CD14-positive monocyte (primary cell): ENCODE data around the gene TMX3. TPM values are rescaled to one million over a fixed set of nuclear protein-coding genes. Genes with fewer than 3 reads are reported as not detected.
A peak's percentile ranks its signal among the peaks of the same experiment; 100 is the strongest.

Experiments
- DNase-seq, 3 donors: peaks; one replicate each; pipeline ENCODE4 v3.0.0-alpha.2; 2011 to 2022
- H2AFZ ChIP-seq: 2 replicates; pipeline ENCODE4 v1.6.0; 2012; ENCODE audit warnings: mild to moderate bottlenecking, low read depth, low read length, inconsistent platforms; ENCODE audit not compliant: insufficient read depth, poor library complexity, severe bottlenecking
- H3K27ac ChIP-seq, 2 donors: 1 replicate in 1 of 2; 2 replicates in 1 of 2; pipeline ENCODE4 v1.5.1; 2012 to 2013; ENCODE audit warnings: low read length in 2 of 2, control low read depth in 1 of 2, inconsistent platforms in 1 of 2, low read depth in 1 of 2, mild to moderate bottlenecking in 1 of 2
- H3K27me3 ChIP-seq, 2 donors: one replicate each; pipeline versions ENCODE4 v1.6.0 to v1.6.1; 2011 to 2013; ENCODE audit warnings: low read length in 2 of 2; ENCODE audit not compliant: control insufficient read depth in 2 of 2, insufficient read depth in 2 of 2
- H3K36me3 ChIP-seq, 2 donors: replicated peaks in 1 of 2; 1 replicate in 1 of 2; 2 replicates in 1 of 2; pipeline versions ENCODE4 v1.5.1 to v1.6.1; 2012 to 2013; ENCODE audit warnings: low read length in 2 of 2, control low read depth in 1 of 2, inconsistent platforms in 1 of 2, mild to moderate bottlenecking in 1 of 2; ENCODE audit not compliant: insufficient read depth in 2 of 2, control insufficient read depth in 1 of 2
- H3K4me1 ChIP-seq, 2 donors: 1 replicate in 1 of 2; 2 replicates in 1 of 2; pipeline versions ENCODE4 v1.5.1 to v1.6.1; 2012 to 2013; ENCODE audit warnings: low read length in 2 of 2, control low read depth in 1 of 2, inconsistent platforms in 1 of 2, mild to moderate bottlenecking in 1 of 2, moderate library complexity in 1 of 2; ENCODE audit not compliant: insufficient read depth in 2 of 2, control insufficient read depth in 1 of 2
- H3K4me2 ChIP-seq: replicated peaks from 2 replicates; pipeline ENCODE3; 2012; ENCODE audit warnings: low read length, moderate library complexity, mild to moderate bottlenecking; ENCODE audit not compliant: poor library complexity, severe bottlenecking; ENCODE audit errors: extremely low read depth
- H3K4me3 ChIP-seq, 3 experiments: fragments of 200-600 bp in 1 of 3; sonication (generic) in 1 of 3; replicated peaks in 1 of 3; 1 replicate in 2 of 3; 2 replicates in 1 of 3; pipeline ENCODE4 v1.5.1; 2011 to 2013; ENCODE audit warnings: low read length in 3 of 3, mild to moderate bottlenecking in 3 of 3, control low read depth in 2 of 3, low read depth in 2 of 3, inconsistent platforms in 1 of 3, moderate library complexity in 1 of 3
- H3K79me2 ChIP-seq: 2 replicates; pipeline ENCODE4 v1.6.0; 2012; ENCODE audit warnings: mild to moderate bottlenecking, control low read depth, inconsistent platforms, low read length, moderate library complexity; ENCODE audit not compliant: insufficient read depth
- H3K9ac ChIP-seq: 2 replicates; pipeline ENCODE4 v1.6.0; 2017; ENCODE audit warnings: low read length, mild to moderate bottlenecking; ENCODE audit not compliant: insufficient read depth, poor library complexity, severe bottlenecking
- H3K9me3 ChIP-seq, 2 donors: replicated peaks in 1 of 2; 1 replicate in 1 of 2; 2 replicates in 1 of 2; pipeline versions ENCODE4 v1.5.1 to v1.6.1; 2012 to 2013; ENCODE audit warnings: low read length in 2 of 2, control low read depth in 1 of 2; ENCODE audit not compliant: control insufficient read depth in 1 of 2, insufficient read depth in 1 of 2
- H4K20me1 ChIP-seq: 2 replicates; pipeline ENCODE4 v1.6.0; 2012; ENCODE audit warnings: mild to moderate bottlenecking, low read length, control low read depth, moderate library complexity; ENCODE audit not compliant: insufficient read depth
- H3K27ac Mint-ChIP-seq, 7 donors: one replicate each; pipeline ENCODE4 v1.8.0; 2020; ENCODE audit warnings: mild to moderate bottlenecking in 7 of 7, mixed read lengths in 7 of 7, moderate library complexity in 6 of 7, inconsistent platforms in 2 of 7
- H3K27me3 Mint-ChIP-seq, 3 donors: one replicate each; pipeline ENCODE4 v1.8.0; 2021 to 2022; ENCODE audit warnings: low read depth in 3 of 3, mild to moderate bottlenecking in 3 of 3, mixed read lengths in 3 of 3, moderate library complexity in 3 of 3, inconsistent platforms in 1 of 3
- H3K36me3 Mint-ChIP-seq, 2 donors: one replicate each; pipeline ENCODE4 v1.8.0; 2020; ENCODE audit warnings: mixed read lengths in 2 of 2, inconsistent platforms in 1 of 2, mild to moderate bottlenecking in 1 of 2
- H3K4me1 Mint-ChIP-seq: one replicate; pipeline ENCODE4 v1.8.0; 2020; ENCODE audit warnings: mild to moderate bottlenecking, mixed read lengths
- H3K4me3 Mint-ChIP-seq, 2 donors: one replicate each; pipeline ENCODE4 v1.8.0; 2020; ENCODE audit warnings: mild to moderate bottlenecking in 2 of 2, mixed read lengths in 2 of 2, moderate library complexity in 1 of 2
- H3K9me3 Mint-ChIP-seq, 7 donors: one replicate each; pipeline ENCODE4 v1.8.0; 2020 to 2022; ENCODE audit warnings: mixed read lengths in 7 of 7, mild to moderate bottlenecking in 6 of 7, moderate library complexity in 6 of 7, inconsistent platforms in 2 of 7
- CTCF ChIP-seq: fragments of 200-600 bp; IDR thresholded peaks from one replicate; pipeline ENCODE4 v1.8.0; 2022; ENCODE audit warnings: antibody characterized with exemption, mild to moderate bottlenecking
- WGBS: methylation state at CpG from one replicate; pipeline ENCODE4 v1.1.5; 2013; ENCODE audit warnings: missing lambda C conversion rate; ENCODE audit not compliant: insufficient coverage; 5-methylcytosine and 5-hydroxymethylcytosine counted together
- intact Hi-C, 2 donors: fragments of 100-400 bp; cut with micrococcal nuclease; formaldehyde crosslinking; loops; one replicate each; pipeline versions ENCODE4 v1.15.0 to v1.15.1; 2023
- polyA plus RNA-seq, 3 donors: library from polyadenylated mRNA; depleted of rRNA in 1 of 3; unstranded in 2 of 3; stranded (reverse) in 1 of 3; fragments of 300-500 nt in 2 of 3; fragments of >200 nt in 1 of 3; fragmentation: Illumina TruSeq in 2 of 3; gene quantifications; 1 replicate in 2 of 3; 2 replicates in 1 of 3; pipeline ENCODE4 v1.2.3, GENCODE V29; 2012 to 2021

The TMX3 gene
- polyA plus RNA-seq, 3 donors: 13.7 to 37.7 (median 16.5) TPM

GRCh38 chr18:68714366-68714711, 569 bp downstream of the TMX3 start:
- peak overlapping the region; percentile 86 to 96 (median 89) for H3K4me3 ChIP-seq
- peak overlapping the region; percentile 87 for H3K9ac ChIP-seq
- peak overlapping the region; percentile 100 for H2AFZ ChIP-seq
- H3K79me2 ChIP-seq: peaks cover 36% of the 10 kb centered on the region
- Mint-ChIP-seq H3K4me1 (peaks cover 33% of the 10 kb centered on the region), H3K9me3 (no peaks in the 10 kb centered on the region), H3K27me3 (no peaks in the 10 kb centered on the region), H3K27ac (peak overlapping the region; percentile 65 to 91 (median 82)), H3K36me3 (peaks cover 25 to 26% of the 10 kb centered on the region in 2 donors), H3K4me3 (peak overlapping the region; percentile 90 to 97)
- no peaks in the 10 kb centered on the region for H3K27me3 ChIP-seq
- peak overlapping the region; percentile 82 for H3K4me2 ChIP-seq
- peaks cover 22% of the 10 kb centered on the region for H4K20me1 ChIP-seq
- peaks cover 13 to 27% of the 10 kb centered on the region in 2 donors for H3K4me1 ChIP-seq
- peaks cover 32 to 38% of the 10 kb centered on the region in 2 donors for H3K36me3 ChIP-seq
- H3K27ac ChIP-seq: peak overlapping the region; percentile 12 to 84
- WGBS: 1% methylated on average over 14 of the region's 14 CpGs
- no peak for TF ChIP-seq CTCF
- no peak for DNase-seq
- no peaks in the 10 kb centered on the region for H3K9me3 ChIP-seq
- intact Hi-C loops: no loop called here

GRCh38 chr18:68713796-68714195, 1.1 kb downstream of the TMX3 start:
- peaks cover 37 to 44% of the 10 kb centered on the region in 2 donors for H3K36me3 ChIP-seq
- Mint-ChIP-seq H3K4me3 (peak overlapping the region; percentile 90 to 97), H3K4me1 (peaks cover 33% of the 10 kb centered on the region), H3K27me3 (no peaks in the 10 kb centered on the region), H3K27ac (peak overlapping the region in 4 of 7 donors; percentile 77 to 91 (median 84)), H3K9me3 (no peaks in the 10 kb centered on the region), H3K36me3 (peaks cover 29 to 30% of the 10 kb centered on the region in 2 donors)
- peaks cover 13 to 27% of the 10 kb centered on the region in 2 donors for H3K4me1 ChIP-seq
- peak overlapping the region; percentile 82 for H3K4me2 ChIP-seq
- no peaks in the 10 kb centered on the region for H3K9me3 ChIP-seq
- peaks cover 27% of the 10 kb centered on the region for H4K20me1 ChIP-seq
- no peak for DNase-seq
- intact Hi-C loops: no loop called here
- peaks cover 36% of the 10 kb centered on the region for H3K79me2 ChIP-seq
- peak overlapping the region; percentile 100 for H2AFZ ChIP-seq
- no peaks in the 10 kb centered on the region for H3K27me3 ChIP-seq
- H3K27ac ChIP-seq: peak overlapping the region in 1 of 2 donors; percentile 84
- no peak for TF ChIP-seq CTCF
- peak overlapping the region; percentile 86 to 96 (median 89) for H3K4me3 ChIP-seq
- WGBS: 0% methylated on average over 1 of the region's 6 CpGs
- peak overlapping the region; percentile 87 for H3K9ac ChIP-seq
